Smooth muscle cell of the brain vasculature (primary cell): ENCODE measurements around the gene MEDAG.

Source experiments
- DNase-seq: peaks from one replicate; pipeline ENCODE4 v3.0.0-alpha.2; 2012; ENCODE audit warnings: low read depth, low spot score

MEDAG gene

DNA sequence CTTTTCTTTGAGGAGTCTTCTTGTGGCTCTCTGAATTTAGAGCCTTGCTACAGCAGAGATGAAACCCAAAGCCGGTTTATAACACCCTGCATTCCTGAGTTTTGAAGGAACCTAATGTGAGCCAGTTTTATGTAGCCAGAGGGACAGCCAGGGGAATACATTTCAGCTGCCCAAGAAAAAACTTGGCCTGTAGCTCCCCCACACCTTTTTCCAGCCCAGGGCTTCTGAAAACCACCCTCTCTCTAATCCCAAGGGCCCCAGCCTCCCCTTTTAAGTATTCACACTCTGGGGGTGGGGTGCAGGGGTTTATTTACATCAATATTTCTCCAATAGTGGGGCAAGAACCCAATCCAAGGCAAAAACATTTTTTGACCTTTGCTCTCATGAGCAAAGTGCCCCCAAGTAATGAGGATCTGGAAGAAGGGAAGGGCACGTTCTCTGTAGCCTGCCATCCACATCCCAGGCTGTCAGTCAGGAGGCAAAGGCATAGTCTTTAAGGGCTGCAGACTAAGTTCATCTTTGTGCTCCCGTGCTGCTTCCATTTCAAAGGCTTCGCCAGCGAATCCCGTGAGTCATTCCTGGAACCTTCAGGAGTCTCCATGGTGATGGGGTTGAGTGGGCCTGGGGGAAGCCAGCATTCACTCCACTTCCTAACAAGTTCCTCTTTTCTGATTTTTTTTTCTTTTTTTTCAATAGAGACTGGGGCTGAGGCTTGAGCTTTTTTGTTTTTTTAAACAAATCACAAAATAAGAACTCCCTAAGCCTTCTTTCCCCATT, 33.2 kb upstream of the MEDAG start:
- no peak for DNase-seq

- no peak for DNase-seq
These were observed 32.6 kb upstream of the MEDAG start for GRCh38 chr13:30873499-30873898.

GRCh38 chr13:30874111-30874510, 32.0 kb upstream of the MEDAG start:
- DNase-seq, result no peak

DNA sequence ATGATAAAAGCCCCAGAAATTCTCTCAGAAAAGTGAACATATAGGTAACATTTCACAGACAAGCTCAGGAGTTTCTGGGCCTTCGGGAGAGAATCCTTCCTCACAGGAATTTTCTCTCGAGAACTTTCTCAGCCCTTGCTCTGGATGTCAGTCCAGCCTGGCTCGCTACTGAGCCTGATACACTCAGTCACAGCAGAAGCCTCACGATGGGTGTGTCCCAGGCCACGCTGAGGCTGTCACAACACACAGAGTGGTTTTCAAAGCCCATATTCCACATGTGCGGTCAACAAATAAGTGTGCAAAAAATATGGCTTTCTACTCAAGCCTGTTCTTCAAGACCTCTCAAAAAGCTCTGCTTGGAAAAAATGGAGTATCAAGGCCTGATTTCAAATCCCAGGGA, 31.5 kb upstream of the MEDAG start:
- no peak for DNase-seq

DNA sequence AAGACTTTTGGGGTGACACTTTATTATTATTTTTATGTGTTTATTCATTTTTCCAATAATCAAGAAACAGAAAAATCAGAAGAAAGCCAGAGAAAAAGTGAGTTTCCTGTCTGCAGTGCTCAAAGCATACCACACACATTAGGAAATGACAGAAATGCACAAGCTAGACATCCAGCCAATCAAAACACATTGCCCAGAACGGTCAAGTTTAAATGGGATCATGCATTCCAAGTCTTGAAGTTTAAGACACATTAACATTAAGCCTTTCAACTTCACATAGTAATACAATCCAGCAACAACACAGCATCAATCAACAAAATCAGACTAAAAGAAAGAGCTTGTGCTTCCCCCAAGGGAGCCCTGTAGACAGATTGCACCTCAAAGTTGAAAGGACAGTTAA, 28.7 kb upstream of the MEDAG start:
- DNase-seq, result no peak

- DNase-seq, result no peak
These were observed 25.8 kb upstream of the MEDAG start for GRCh38 chr13:30880151-30880855.

- DNase-seq, result no peak
These were observed 25.3 kb upstream of the MEDAG start for GRCh38 chr13:30880856-30881155.

DNA sequence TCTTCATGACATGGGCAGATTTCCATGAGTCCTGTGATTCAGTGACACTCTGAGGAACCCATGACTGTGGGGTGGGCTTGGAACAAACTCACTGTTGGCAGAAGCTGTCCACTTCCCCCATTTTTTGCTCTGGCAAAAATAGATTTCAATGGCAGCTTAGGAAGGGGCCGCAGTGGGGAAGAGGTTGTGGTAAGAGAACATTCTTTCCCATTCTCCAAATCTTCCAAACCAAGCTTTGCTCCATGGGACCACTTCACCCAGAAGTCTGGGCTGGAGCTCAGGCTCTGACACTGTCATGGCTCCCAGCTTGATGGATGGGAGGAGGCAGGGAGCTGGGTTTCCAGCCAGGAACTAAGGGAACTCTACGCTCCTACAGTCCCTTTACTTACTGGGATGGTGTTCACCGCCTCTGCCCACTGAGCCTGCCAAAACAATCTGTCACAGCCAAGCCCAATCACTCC, 24.9 kb upstream of the MEDAG start:
- no peak for DNase-seq

- no peak for DNase-seq
These were observed 23.8 kb upstream of the MEDAG start for GRCh38 chr13:30882026-30882850.

- DNase-seq, result no peak
These were observed 22.9 kb upstream of the MEDAG start for GRCh38 chr13:30882996-30883766.

DNA sequence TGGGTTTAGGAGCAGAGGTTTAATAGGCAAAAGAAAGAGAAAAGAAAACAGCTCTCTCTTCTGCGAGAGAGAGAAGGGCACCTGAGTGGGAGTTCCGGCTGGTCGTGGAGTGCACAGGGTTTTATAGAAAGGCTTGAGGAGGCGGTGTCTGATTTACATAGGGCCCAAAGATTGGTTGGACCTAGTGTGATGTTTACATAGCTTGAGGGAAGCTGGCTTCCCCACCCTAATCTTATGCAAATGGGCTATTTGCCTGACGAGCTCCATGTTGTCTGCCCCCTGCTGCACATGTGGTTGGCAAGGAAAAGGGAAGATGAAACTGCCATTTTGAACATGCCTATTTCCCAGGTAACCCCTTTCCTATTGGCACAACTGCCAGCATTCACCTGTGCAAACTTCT, 21.5 kb upstream of the MEDAG start:
- no peak for DNase-seq

GRCh38 chr13:30889196-30889690, 16.8 kb upstream of the MEDAG start:
- no peak for DNase-seq

DNA sequence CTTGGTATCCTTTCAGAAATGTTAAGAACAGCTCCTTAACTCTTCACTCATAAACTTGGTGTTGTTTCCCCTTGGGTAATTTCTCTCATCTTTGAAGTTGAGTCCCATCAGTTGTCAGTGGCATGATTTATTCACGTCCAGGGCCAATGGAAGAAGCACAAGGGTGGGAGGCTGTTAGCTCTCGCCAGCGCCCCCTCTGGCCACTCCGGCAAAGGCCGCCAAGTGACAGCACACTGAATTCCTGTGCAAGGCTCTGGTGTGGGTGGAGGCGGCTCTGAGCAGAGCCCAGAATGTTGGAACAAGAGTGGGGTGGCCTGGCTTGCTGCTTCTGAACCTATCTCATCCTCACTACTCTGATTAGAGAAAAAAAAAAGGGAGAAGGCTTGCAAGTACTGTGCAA, 13.1 kb upstream of the MEDAG start:
- DNase-seq, result no peak

DNA sequence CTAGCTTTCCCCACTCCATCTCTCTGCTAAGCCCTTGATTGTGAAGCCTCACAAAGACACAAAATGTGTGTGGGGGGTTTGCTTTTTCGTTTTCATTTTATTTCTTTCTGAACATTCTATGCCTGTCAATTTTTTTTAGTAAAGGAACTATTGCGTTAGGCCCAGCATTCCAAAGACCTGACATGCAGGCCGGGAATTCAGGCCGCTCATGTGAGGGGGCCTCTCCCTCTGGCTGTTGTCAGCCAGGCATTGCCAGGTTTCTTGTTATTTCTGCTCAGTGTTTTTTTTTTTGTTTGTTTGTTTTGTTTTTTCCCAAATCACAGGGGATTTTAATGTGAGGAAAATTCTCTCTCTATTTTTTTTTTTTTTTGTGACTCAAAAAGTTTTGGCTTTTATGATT, 10.3 kb upstream of the MEDAG start:
- DNase-seq, result no peak

- no peak for DNase-seq
These were observed 8.0 kb upstream of the MEDAG start for GRCh38 chr13:30898070-30898469.

- peak; percentile 87 for DNase-seq
These were observed 7.3 kb upstream of the MEDAG start for GRCh38 chr13:30898678-30899241.

DNA sequence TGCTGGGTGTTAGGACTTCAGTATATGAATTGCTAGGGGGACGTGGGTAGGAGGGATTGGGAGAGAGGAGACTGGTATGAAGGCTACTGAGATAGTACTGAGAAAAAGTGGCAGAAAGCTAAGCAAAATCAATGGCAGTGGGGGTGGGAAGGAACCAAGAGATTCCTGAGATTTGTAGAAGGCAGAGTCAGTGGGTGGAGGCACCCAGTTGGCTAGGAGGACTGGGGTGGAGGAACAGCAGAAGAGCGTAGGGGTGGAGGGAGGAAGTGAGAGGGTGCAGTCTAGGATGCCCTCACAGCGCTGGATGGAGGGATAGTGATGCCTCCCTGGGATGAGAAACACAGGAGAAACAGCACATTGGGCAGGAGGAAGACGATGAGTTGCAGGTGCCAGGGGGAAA, 5.6 kb upstream of the MEDAG start:
- DNase-seq, result no peak

GRCh38 chr13:30900952-30901749, 4.9 kb upstream of the MEDAG start:
- DNase-seq, result no peak

- DNase-seq, result no peak
These were observed 2.0 kb upstream of the MEDAG start for GRCh38 chr13:30904043-30904442.

DNA sequence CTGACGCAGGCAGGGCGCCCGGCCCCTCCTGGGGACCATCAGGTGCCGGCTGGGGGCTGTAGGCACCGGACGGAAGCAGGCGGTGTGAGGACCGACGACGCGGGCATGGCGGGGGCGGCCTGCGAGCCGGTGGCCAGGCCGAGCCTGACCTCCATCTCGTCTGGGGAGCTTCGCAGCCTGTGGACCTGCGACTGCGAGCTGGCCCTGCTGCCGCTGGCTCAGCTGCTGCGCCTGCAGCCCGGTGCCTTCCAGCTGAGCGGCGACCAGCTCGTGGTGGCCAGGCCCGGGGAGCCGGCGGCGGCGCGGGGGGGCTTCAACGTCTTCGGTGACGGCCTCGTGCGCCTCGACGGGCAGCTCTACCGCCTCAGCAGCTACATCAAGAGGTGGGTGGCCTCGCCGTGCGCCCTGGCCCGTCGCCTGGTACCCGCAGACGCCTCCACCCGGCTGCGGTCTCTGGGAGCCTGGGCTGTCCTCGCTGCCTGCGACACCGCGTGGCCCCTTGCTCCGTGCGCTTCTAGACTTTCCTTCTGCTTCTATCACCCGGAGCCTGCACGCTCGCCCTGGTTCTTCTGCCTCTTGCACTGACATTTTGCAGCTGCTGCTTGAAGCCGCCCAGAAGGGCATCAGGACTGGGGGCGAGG, 460 bp downstream of the MEDAG start:
- no peak for DNase-seq
